H1 (cell line): Measurements from ENCODE around the gene DCK. TPM values are rescaled to one million over a fixed set of nuclear protein-coding genes. Genes with fewer than 3 reads are reported as not detected.

Source experiments
- CTCF ChIA-PET: fragments of 300-600 bp; sonication (Branson Sonifier 250); formaldehyde crosslinking; loops from one replicate; lab custom pipeline; 2021; ENCODE audit not compliant: partially characterized antibody; lab: Charles Lee
- POLR2A ChIA-PET: fragments of 300-600 bp; sonication (Branson Sonifier 250); formaldehyde crosslinking; loops from one replicate; lab custom pipeline; 2021; ENCODE audit warnings: inconsistent platforms; ENCODE audit not compliant: partially characterized antibody; lab: Charles Lee
- DNase-seq, 2 experiments: peaks; one replicate each; pipeline versions ENCODE4 v3.0.0 to v3.0.0-alpha.2; 2010 to 2022; ENCODE audit warnings: low spot score in 2 of 2, low read depth in 1 of 2, mixed read lengths in 1 of 2
- FAIRE-seq: peaks from 2 replicates; lab custom pipeline; 2011; peaks lifted over from hg19 to GRCh38; lab: Jason Lieb, UNC
- H2AFZ ChIP-seq: 2 replicates; pipeline ENCODE4 v1.8.1; 2012; ENCODE audit warnings: low read length, inconsistent platforms
- H2AK5ac ChIP-seq: 2 replicates; pipeline ENCODE4 v1.6.1; 2013; ENCODE audit warnings: low read depth, low read length
- H2BK120ac ChIP-seq: replicated peaks from 2 replicates; pipeline ENCODE3; 2013; ENCODE audit warnings: low read depth, low read length, inconsistent platforms
- H2BK12ac ChIP-seq: 2 replicates; pipeline ENCODE4 v1.6.1; 2013; ENCODE audit warnings: low read depth, low read length
- H2BK15ac ChIP-seq: 2 replicates; pipeline ENCODE4 v1.6.1; 2013; ENCODE audit warnings: low read length
- H2BK20ac ChIP-seq: 2 replicates; pipeline ENCODE4 v1.6.1; 2013; ENCODE audit warnings: low read length
- H2BK5ac ChIP-seq: 2 replicates; pipeline ENCODE4 v1.6.1; 2013; ENCODE audit warnings: low read depth, low read length
- H3K14ac ChIP-seq: 2 replicates; pipeline ENCODE4 v1.6.1; 2013; ENCODE audit warnings: inconsistent platforms; ENCODE audit not compliant: insufficient read length
- H3K18ac ChIP-seq: 2 replicates; pipeline ENCODE4 v1.6.1; 2013; ENCODE audit warnings: low read length; ENCODE audit errors: extremely low read depth
- H3K23ac ChIP-seq: 2 replicates; pipeline ENCODE4 v1.6.1; 2013; ENCODE audit warnings: inconsistent platforms; ENCODE audit not compliant: insufficient read length
- H3K23me2 ChIP-seq: 2 replicates; pipeline ENCODE4 v1.6.1; 2013; ENCODE audit warnings: low read depth, low read length
- H3K27ac ChIP-seq: 2 replicates; pipeline ENCODE4 v1.6.1; 2011; ENCODE audit warnings: low read depth, low read length, inconsistent platforms
- H3K27me3 ChIP-seq, 4 experiments: replicated peaks in 1 of 4; 1 replicate in 1 of 4; 2 replicates in 3 of 4; pipeline versions ENCODE4 v1.6.1 to v1.8.1; 2011 to 2013; ENCODE audit warnings: low read length in 3 of 4, mild to moderate bottlenecking in 3 of 4, inconsistent platforms in 2 of 4, mixed read lengths in 2 of 4, moderate library complexity in 1 of 4; ENCODE audit not compliant: control insufficient read depth in 3 of 4, insufficient read depth in 3 of 4; ENCODE audit errors: extremely low read depth in 1 of 4
- H3K36me3 ChIP-seq, 4 experiments: 2 replicates each; pipeline versions ENCODE4 v1.6.1 to v1.8.1; 2011 to 2013; ENCODE audit warnings: mild to moderate bottlenecking in 4 of 4, low read length in 3 of 4, moderate library complexity in 2 of 4, control low read depth in 1 of 4, inconsistent platforms in 1 of 4; ENCODE audit not compliant: insufficient read depth in 4 of 4, control insufficient read depth in 2 of 4
- H3K4ac ChIP-seq: replicated peaks from 2 replicates; pipeline ENCODE3; 2013; ENCODE audit warnings: low read length, low read depth, mixed read lengths, inconsistent platforms; ENCODE audit not compliant: insufficient read length
- H3K4me1 ChIP-seq, 4 experiments: replicated peaks in 1 of 4; 1 replicate in 1 of 4; 2 replicates in 3 of 4; pipeline versions ENCODE4 v1.6.1 to v1.8.1; 2011 to 2013; ENCODE audit warnings: low read length in 3 of 4, inconsistent platforms in 2 of 4, mixed read lengths in 1 of 4; ENCODE audit not compliant: insufficient read depth in 4 of 4, control insufficient read depth in 3 of 4
- H3K4me2 ChIP-seq, 2 experiments: 2 replicates each; pipeline versions ENCODE4 v1.6.1 to v1.8.1; 2011 to 2013; ENCODE audit warnings: low read depth in 2 of 2, low read length in 2 of 2, control low read depth in 1 of 2, inconsistent platforms in 1 of 2, mild to moderate bottlenecking in 1 of 2; ENCODE audit not compliant: insufficient read depth in 1 of 2
- H3K4me3 ChIP-seq, 4 experiments: fragments of 200-600, 300-600 bp in 1 of 4; sonication (generic), shearing (Covaris generic), sonication (Bioruptor Twin) in 1 of 4; 2 replicates each; pipeline versions ENCODE4 v1.5.1 to v1.8.1; 2011 to 2016; ENCODE audit warnings: low read length in 4 of 4, low read depth in 3 of 4, control low read depth in 2 of 4, inconsistent platforms in 2 of 4, mild to moderate bottlenecking in 2 of 4, mixed read lengths in 1 of 4, moderate library complexity in 1 of 4; ENCODE audit not compliant: insufficient read depth in 2 of 4; ENCODE audit errors: extremely low read depth in 1 of 4
- H3K56ac ChIP-seq: replicated peaks from 2 replicates; pipeline ENCODE3; 2013; ENCODE audit warnings: low read depth, mild to moderate bottlenecking, mixed read lengths, low read length, inconsistent platforms; ENCODE audit not compliant: insufficient read length
- H3K79me1 ChIP-seq: 2 replicates; pipeline ENCODE4 v1.6.1; 2013; ENCODE audit warnings: low read depth, low read length, control low read depth
- H3K79me2 ChIP-seq, 2 experiments: 2 replicates each; pipeline versions ENCODE4 v1.6.1 to v1.8.1; 2012 to 2013; ENCODE audit warnings: low read length in 2 of 2, mild to moderate bottlenecking in 2 of 2, inconsistent platforms in 1 of 2; ENCODE audit not compliant: insufficient read depth in 2 of 2, control insufficient read depth in 1 of 2
- H3K9ac ChIP-seq, 4 experiments: replicated peaks in 1 of 4; 1 replicate in 1 of 4; 2 replicates in 3 of 4; pipeline versions ENCODE4 v1.6.1 to v1.8.1; 2011 to 2013; ENCODE audit warnings: low read depth in 3 of 4, low read length in 3 of 4, control low read depth in 2 of 4, mild to moderate bottlenecking in 2 of 4, moderate library complexity in 2 of 4, inconsistent platforms in 1 of 4; ENCODE audit errors: extremely low read depth in 1 of 4
- H3K9me3 ChIP-seq, 2 experiments: 2 replicates each; pipeline versions ENCODE4 v1.6.1 to v1.8.1; 2012 to 2013; ENCODE audit warnings: mild to moderate bottlenecking in 2 of 2, moderate library complexity in 2 of 2, control low read depth in 1 of 2, inconsistent platforms in 1 of 2, low read depth in 1 of 2, low read length in 1 of 2, mixed read lengths in 1 of 2; ENCODE audit not compliant: insufficient read depth in 2 of 2
- H4K20me1 ChIP-seq, 2 experiments: replicated peaks in 1 of 2; 2 replicates each; pipeline versions ENCODE3 to v1.8.1; 2011 to 2013; ENCODE audit warnings: inconsistent platforms in 2 of 2, low read length in 2 of 2, mild to moderate bottlenecking in 1 of 2; ENCODE audit not compliant: insufficient read depth in 2 of 2, control insufficient read depth in 1 of 2
- H4K5ac ChIP-seq: 2 replicates; pipeline ENCODE4 v1.6.1; 2013; ENCODE audit warnings: low read length, low read depth, mixed read lengths, inconsistent platforms; ENCODE audit not compliant: insufficient read length
- H4K8ac ChIP-seq: 2 replicates; pipeline ENCODE4 v1.8.0; 2013; ENCODE audit warnings: mild to moderate bottlenecking, moderate library complexity, low read length, inconsistent platforms; ENCODE audit not compliant: insufficient read depth; ENCODE audit errors: extremely low read depth
- H4K91ac ChIP-seq: replicated peaks from 2 replicates; pipeline ENCODE3; 2013; ENCODE audit warnings: low read length, mixed read lengths, inconsistent platforms; ENCODE audit not compliant: insufficient read length
- ATF2 ChIP-seq: IDR thresholded peaks from 2 replicates; pipeline ENCODE4 v1.6.1; 2012; ENCODE audit warnings: low read length, inconsistent platforms
- CHD2 ChIP-seq: IDR thresholded peaks from 2 replicates; pipeline ENCODE4 v1.6.1; 2012; ENCODE audit warnings: low read length, improper control_type of control experiment
- CTBP2 ChIP-seq: IDR thresholded peaks from 2 replicates; pipeline ENCODE4 v1.7.0; 2011; ENCODE audit warnings: borderline replicate concordance, mild to moderate bottlenecking, moderate library complexity, mixed read lengths, low read length; ENCODE audit not compliant: insufficient read depth, insufficient read length
- EZH2 ChIP-seq: fragments of 200-600 bp; sonication (generic); IDR thresholded peaks from 2 replicates; pipeline ENCODE4 v1.7.1; 2012; ENCODE audit warnings: low read depth, mild to moderate bottlenecking, moderate library complexity, low read length, inconsistent platforms; ENCODE audit not compliant: severe bottlenecking
- HDAC2 ChIP-seq, 2 experiments: fragments of 300-600 bp in 1 of 2; sonication (generic) in 1 of 2; IDR thresholded peaks; 2 replicates each; pipeline ENCODE4 v1.6.1; 2011 to 2012; ENCODE audit warnings: low read depth in 2 of 2, low read length in 2 of 2, mild to moderate bottlenecking in 2 of 2, moderate library complexity in 2 of 2, borderline replicate concordance in 1 of 2, inconsistent platforms in 1 of 2
- KDM4A ChIP-seq: IDR thresholded peaks from one replicate; pipeline ENCODE4 v1.7.1; 2012; ENCODE audit warnings: low read depth, mild to moderate bottlenecking, moderate library complexity, low read length, inconsistent platforms; ENCODE audit not compliant: severe bottlenecking
- NRF1 ChIP-seq: IDR thresholded peaks from 2 replicates; pipeline ENCODE4 v1.6.1; 2011; ENCODE audit warnings: mild to moderate bottlenecking, low read depth, low read length, improper control_type of control experiment
- POLR2AphosphoS5 ChIP-seq: IDR thresholded peaks from 2 replicates; pipeline ENCODE4 v1.6.1; 2011; ENCODE audit warnings: low read depth, low read length
- SP4 ChIP-seq: IDR thresholded peaks from 2 replicates; pipeline ENCODE4 v1.6.1; 2012; ENCODE audit warnings: low read length, inconsistent platforms
- TAF7 ChIP-seq: optimal IDR thresholded peaks from 2 replicates; pipeline ENCODE3; 2011; ENCODE audit warnings: low read depth, mild to moderate bottlenecking, inconsistent platforms, low read length, moderate library complexity, borderline replicate concordance
- WGBS, 2 experiments: shearing (Covaris generic) in 1 of 2; methylation state at CpG; one replicate each; pipeline versions ENCODE4 v1.1.6 to v1.1.7; 2013 to 2015; ENCODE audit warnings: low lambda C conversion rate in 2 of 2, mixed read lengths in 2 of 2, inconsistent platforms in 1 of 2, low coverage in 1 of 2, missing lambda C conversion rate in 1 of 2; ENCODE audit not compliant: insufficient replicate concordance in 2 of 2, insufficient coverage in 1 of 2, insufficient read length in 1 of 2; ENCODE audit errors: extremely low coverage in 1 of 2, missing lambda C conversion rate in 1 of 2; 5-methylcytosine and 5-hydroxymethylcytosine counted together
- polyA plus RNA-seq, 7 experiments: library from polyadenylated mRNA; depleted of rRNA in 3 of 7; stranded (reverse) in 5 of 7; unstranded in 2 of 7; fragments of >200 nt in 5 of 7; fragments of 200-250 nt in 2 of 7; gene quantifications; 1 replicate in 5 of 7; 2 replicates in 1 of 7; 4 replicates in 1 of 7; pipeline versions ENCODE4 v1.2.1 to v1.2.3, GENCODE V29; 2011 to 2013; ENCODE audit warnings: missing spikeins in 2 of 7, mixed read lengths in 2 of 7
- total RNA-seq: library from RNA; stranded (reverse); fragmentation: NEBNext Ultra II Directional; extraction: Animal tissue kit (Norgen Biotek cat#: 25700); gene quantifications from 2 replicates; pipeline ENCODE4 v1.2.1, GENCODE V29; 2021

Gene DCK
- total and polyA plus RNA-seq, 2 of the 8 experiments (the other 6 are each of a cell fraction or from before 2014, with no cell fraction given), result 4.8 to 18.1 TPM

- peaks cover 0 to 38% of the 10 kb centered on the region in 2 experiments; a peak in 2 of 4 replicates for H3K79me2 ChIP-seq
- ChIA-PET POLR2A (interaction anchor here (0.9 to 1.7 kb wide), 2 partner anchors 9 to 107 kb away, joined by 3 to 4 read pairs; no protein-coding TSS in a partner anchor), CTCF (interaction anchor here (0.6 to 1.4 kb wide), 2 partner anchors 11 to 61 kb away, joined by 3 to 4 read pairs; no protein-coding TSS in a partner anchor)
- no peak overlapping the region for H2AFZ ChIP-seq
- H3K4ac ChIP-seq, result no peak overlapping the region
- H3K9ac ChIP-seq, result no peak overlapping the region
- H3K4me3 ChIP-seq, result no peak overlapping the region
- no peaks in the 10 kb centered on the region for H3K27me3 ChIP-seq
- H3K27ac ChIP-seq, result no peak overlapping the region
- H4K20me1 ChIP-seq, result peaks cover 0 to 4% of the 10 kb centered on the region in 2 experiments
- H2BK20ac ChIP-seq, result no peak overlapping the region
- no peaks in the 10 kb centered on the region for H3K36me3 ChIP-seq
- H3K23ac ChIP-seq, result no peak overlapping the region
- no peak overlapping the region; a peak in 1 of 4 replicates for H3K4me2 ChIP-seq
- H2BK120ac ChIP-seq, result no peak overlapping the region
- no peak overlapping the region for H3K18ac ChIP-seq
- no peak overlapping the region for H3K56ac ChIP-seq
- H3K23me2 ChIP-seq, result no peaks in the 10 kb centered on the region
- H3K14ac ChIP-seq, result no peak overlapping the region
- no peak overlapping the region for H2BK5ac ChIP-seq
- no peaks in the 10 kb centered on the region for H3K9me3 ChIP-seq
- no peak overlapping the region for H4K8ac ChIP-seq
- peaks cover 0 to 10% (median 1%) of the 10 kb centered on the region in 4 experiments; a peak in 4 of 7 replicates for H3K4me1 ChIP-seq
- FAIRE-seq (no peak), DNase-seq (no peak)
- no peaks in the 10 kb centered on the region for H3K79me1 ChIP-seq
- H2BK15ac ChIP-seq, result no peak overlapping the region
- no peak overlapping the region for H2BK12ac ChIP-seq
- no peak overlapping the region for H4K5ac ChIP-seq
- no peak overlapping the region for H2AK5ac ChIP-seq
- 89% methylated on average over 3 of the region's 3 CpGs; no CpG with 5 or more reads in 1 of the 2 experiments for WGBS, 2 experiments
- no peak overlapping the region for H4K91ac ChIP-seq
- TF ChIP-seq TAF7, result no peak
- no peak for TF ChIP-seq CTBP2
- TF ChIP-seq EZH2, result no peak
- no peak for TF ChIP-seq POLR2AphosphoS5
- no peak for TF ChIP-seq KDM4A
- TF ChIP-seq ATF2, result no peak
- no peak for TF ChIP-seq NRF1
- no peak for TF ChIP-seq HDAC2 (IDR thresholded peaks at IDR 0.05; ENCODE audit: borderline replicate concordance in 1 of 2, low read depth in 2 of 2, low read length in 2 of 2)
- no peak for TF ChIP-seq CHD2
- TF ChIP-seq SP4, result no peak
These were observed 47.9 kb upstream of the DCK start for GRCh38 chr4:70945452-70946055.
